Heart left ventricle (tissue), 13 donors: Measurements from ENCODE around the gene ETFRF1.

Experiments
- CTCF ChIP-seq, 12 donors: fragments of 200-600 bp; sonication (generic) in 4 of 12; IDR thresholded peaks; one replicate each; pipeline versions ENCODE4 v1.5.0 to v1.8.0; 2018 to 2022; ENCODE audit warnings: antibody characterized with exemption in 12 of 12, mild to moderate bottlenecking in 5 of 12
- POLR2A ChIP-seq, 2 donors: fragments of 450-650 bp; IDR thresholded peaks; one replicate each; pipeline ENCODE4 v1.6.1; 2017; ENCODE audit warnings: antibody characterized with exemption in 2 of 2, mild to moderate bottlenecking in 2 of 2, moderate library complexity in 2 of 2
- donor health status: ischemic (EF 13 %, LVEDD 7.1; RV severe dilation, severe dysfunction).
- donor health status: DM: no; HTN: yes; CAD: no.
- donor health status: DM: no; HTN: no; CAD: no.
- donor health status: ischemic (EF 25% LVEDD 6.9; RV normal size, moderate dysfunction).
- donor health status: ischemic (EF 25% LVEDD 5.7; RV mildly dilated, moderate dysfunction).
- donor health status: ischemic (EF 35%, LVEDD 5.7; RV mildly dilated, moderate dysfunction).
- donor health status: nonischemic (EF 11% LVEDD 7.7; RV severe dilation, severe dysfunction).
- donor health status: DM: yes; HTN: yes; CAD: no.
- donor health status: PGD.
- donor health status: ischemic (EF 29% LVEDD 5.4; RV normal size, mild dysfunction).
- donor health status: nonischemic (EF 23%, LVEDD 6.1; RV moderate dilation, normal function).

GRCh38 chr12:25242981-25243679 lies 48.1 kb downstream of the ETFRF1 start:
- TF ChIP-seq CTCF (IDR thresholded peaks at IDR 0.05) (no peak), POLR2A (IDR thresholded peaks at IDR 0.05) (no peak)
